GM13977 (cell line): Measurements from ENCODE around the gene CHRNB2.
A peak's percentile ranks its signal among the peaks of the same experiment; 100 is the strongest.

ENCODE experiments used
- DNase-seq: peaks from one replicate; pipeline ENCODE4 v3.0.0; 2012; ENCODE audit warnings: low spot score
- in situ Hi-C: fragments of 300-500 bp; cut with MboI; formaldehyde crosslinking; loops from one replicate; pipeline ENCODE4 v1.12.0; 2022; ENCODE audit warnings: low sequenced_read_pairs, low pct_unique_long_range_greater_than_20kb, mixed read lengths, inconsistent platforms; ENCODE audit not compliant: unreplicated experiment
- TF ChIP-seq, protein P1 (sequence below): IDR thresholded peaks from 2 replicates; pipeline ENCODE4 v1.5.1; 2012; ENCODE audit warnings: mild to moderate bottlenecking, control low read depth; ENCODE audit not compliant: insufficient read depth; ENCODE audit errors: extremely low read depth, missing control alignments

Gene CHRNB2

DNA sequence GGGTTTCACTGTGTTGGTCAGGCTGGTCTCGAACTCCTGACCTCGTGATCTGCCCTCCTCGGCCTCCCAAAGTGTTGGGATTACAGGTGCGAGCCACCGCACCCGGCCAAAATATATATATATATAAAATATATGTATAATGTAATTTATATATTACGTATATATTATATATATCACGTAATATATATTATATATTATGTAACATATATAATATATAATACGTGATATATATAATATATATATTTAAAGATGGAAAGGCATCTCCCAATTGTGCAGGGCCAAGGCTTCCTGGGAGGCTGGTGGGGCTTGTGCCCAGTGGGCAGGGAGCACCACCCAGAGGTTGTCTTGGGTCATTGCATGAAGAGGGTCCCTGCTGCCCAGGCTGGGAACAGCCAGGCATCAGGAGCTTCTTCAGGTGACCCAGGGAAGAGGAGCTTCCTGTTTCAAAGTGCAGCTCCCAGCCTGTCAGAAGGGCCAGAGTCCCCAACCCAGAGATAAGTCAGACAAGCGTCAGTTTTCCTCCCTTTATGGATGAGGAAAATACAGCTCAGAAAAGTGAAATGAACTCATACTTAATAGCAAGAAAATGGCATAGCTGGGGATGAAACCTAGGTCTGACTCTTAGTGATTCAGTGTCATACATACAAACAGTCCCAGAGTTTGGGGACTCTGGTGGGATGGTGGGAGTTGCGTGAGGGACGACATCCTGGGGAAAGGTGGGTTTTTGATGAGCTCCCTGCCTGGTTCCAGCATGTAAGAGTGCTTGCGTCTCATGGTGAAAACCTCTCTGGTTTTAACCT lies 21.1 kb upstream of the CHRNB2 start:
- TF ChIP-seq, protein P1, sequence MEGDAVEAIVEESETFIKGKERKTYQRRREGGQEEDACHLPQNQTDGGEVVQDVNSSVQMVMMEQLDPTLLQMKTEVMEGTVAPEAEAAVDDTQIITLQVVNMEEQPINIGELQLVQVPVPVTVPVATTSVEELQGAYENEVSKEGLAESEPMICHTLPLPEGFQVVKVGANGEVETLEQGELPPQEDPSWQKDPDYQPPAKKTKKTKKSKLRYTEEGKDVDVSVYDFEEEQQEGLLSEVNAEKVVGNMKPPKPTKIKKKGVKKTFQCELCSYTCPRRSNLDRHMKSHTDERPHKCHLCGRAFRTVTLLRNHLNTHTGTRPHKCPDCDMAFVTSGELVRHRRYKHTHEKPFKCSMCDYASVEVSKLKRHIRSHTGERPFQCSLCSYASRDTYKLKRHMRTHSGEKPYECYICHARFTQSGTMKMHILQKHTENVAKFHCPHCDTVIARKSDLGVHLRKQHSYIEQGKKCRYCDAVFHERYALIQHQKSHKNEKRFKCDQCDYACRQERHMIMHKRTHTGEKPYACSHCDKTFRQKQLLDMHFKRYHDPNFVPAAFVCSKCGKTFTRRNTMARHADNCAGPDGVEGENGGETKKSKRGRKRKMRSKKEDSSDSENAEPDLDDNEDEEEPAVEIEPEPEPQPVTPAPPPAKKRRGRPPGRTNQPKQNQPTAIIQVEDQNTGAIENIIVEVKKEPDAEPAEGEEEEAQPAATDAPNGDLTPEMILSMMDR = peak; percentile 89
- DNase-seq = peak; percentile 83
- in situ Hi-C loops = no loop called here

- no peak for DNase-seq
- in situ Hi-C loops = no loop called here
- TF ChIP-seq, protein P1 = no peak
Observed at GRCh38 chr1:154547105-154547732, 20.4 kb upstream of the CHRNB2 start.

- in situ Hi-C loops = no loop called here
- TF ChIP-seq, protein P1 = no peak
- no peak for DNase-seq
Observed at GRCh38 chr1:154548028-154548427, 19.6 kb upstream of the CHRNB2 start.

DNA sequence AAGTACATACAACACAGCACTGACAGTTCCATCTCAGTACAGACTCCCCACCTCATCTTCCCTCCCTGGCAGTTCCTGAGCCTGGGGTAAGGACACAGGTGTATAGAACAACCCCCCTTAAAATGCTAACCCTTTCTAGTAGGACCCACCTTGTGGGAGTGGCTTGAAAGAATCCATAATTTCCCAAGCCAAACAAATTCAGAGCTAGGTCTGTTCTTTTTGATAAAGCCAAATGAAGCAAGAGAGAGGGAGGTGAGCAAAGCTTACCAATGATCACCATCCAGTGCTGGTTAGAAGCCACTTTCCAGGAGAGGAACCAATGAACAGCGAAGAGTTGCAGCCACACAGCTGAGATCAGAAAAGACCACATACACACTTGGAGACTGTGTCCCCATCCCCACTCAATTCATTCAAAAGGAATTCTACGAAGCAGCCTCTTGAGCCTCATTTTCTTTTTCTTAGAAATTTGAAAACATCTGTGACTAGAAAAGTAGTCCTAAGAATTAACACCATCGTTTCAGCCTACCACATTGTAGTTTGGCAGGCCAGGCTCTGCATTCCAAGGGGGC lies 18.3 kb upstream of the CHRNB2 start:
- TF ChIP-seq, protein P1 = no peak
- in situ Hi-C loops = no loop called here
- no peak for DNase-seq

GRCh38 chr1:154550070-154550469 lies 17.5 kb upstream of the CHRNB2 start:
- TF ChIP-seq, protein P1 = no peak
- DNase-seq = no peak
- in situ Hi-C loops = loop anchor here (25.0 kb wide), 1 partner anchor 337 kb away; no protein-coding TSS in a partner anchor

GRCh38 chr1:154550657-154551056 lies 16.9 kb upstream of the CHRNB2 start:
- in situ Hi-C loops = loop anchor here (25.0 kb wide), 1 partner anchor 337 kb away; no protein-coding TSS in a partner anchor
- TF ChIP-seq, protein P1 = no peak
- no peak for DNase-seq
